Endodermal cell (in vitro differentiated cells): Measurements from ENCODE around the gene DCAF11. TPM values are rescaled to one million over a fixed set of nuclear protein-coding genes. Genes with fewer than 3 reads are reported as not detected.

Source experiments
- DNase-seq: peaks from one replicate; pipeline ENCODE4 v3.0.0-alpha.2; 2017
- H3K27ac ChIP-seq: 2 replicates; pipeline ENCODE4 v1.5.1; 2013; ENCODE audit warnings: mild to moderate bottlenecking, low read depth, low read length, moderate library complexity
- H3K27me3 ChIP-seq: 2 replicates; pipeline ENCODE4 v1.6.1; 2013; ENCODE audit warnings: mild to moderate bottlenecking, low read length, moderate library complexity; ENCODE audit not compliant: insufficient read depth, control insufficient read depth, poor library complexity, severe bottlenecking
- H3K36me3 ChIP-seq: 2 replicates; pipeline ENCODE4 v1.7.0; 2013; ENCODE audit warnings: mild to moderate bottlenecking, low read length, moderate library complexity; ENCODE audit not compliant: control insufficient read depth, insufficient read depth
- H3K4me1 ChIP-seq: one replicate; pipeline ENCODE4 v1.7.0; 2013; ENCODE audit warnings: low read length; ENCODE audit not compliant: control insufficient read depth, insufficient read depth
- H3K4me3 ChIP-seq: 2 replicates; pipeline ENCODE4 v1.5.1; 2013; ENCODE audit warnings: mild to moderate bottlenecking, low read length, moderate library complexity
- H3K9ac ChIP-seq: 2 replicates; pipeline ENCODE4 v1.6.1; 2013; ENCODE audit warnings: mild to moderate bottlenecking, low read length, moderate library complexity; ENCODE audit not compliant: poor library complexity, severe bottlenecking; ENCODE audit errors: extremely low read depth
- H3K9me3 ChIP-seq: 2 replicates; pipeline ENCODE4 v1.6.1; 2013; ENCODE audit warnings: mild to moderate bottlenecking, low read length, moderate library complexity; ENCODE audit not compliant: control insufficient read depth
- H3K27ac Mint-ChIP-seq: 2 replicates; pipeline ENCODE4 v1.8.0; 2020; ENCODE audit warnings: mixed read lengths
- H3K27me3 Mint-ChIP-seq: 2 replicates; pipeline ENCODE4 v1.8.0; 2021; ENCODE audit warnings: mild to moderate bottlenecking, mixed read lengths; ENCODE audit not compliant: insufficient read depth
- H3K36me3 Mint-ChIP-seq: 2 replicates; pipeline ENCODE4 v1.8.0; 2020; ENCODE audit warnings: low read depth, mixed read lengths
- H3K4me1 Mint-ChIP-seq: 2 replicates; pipeline ENCODE4 v1.8.0; 2020; ENCODE audit warnings: mixed read lengths
- H3K4me3 Mint-ChIP-seq: 2 replicates; pipeline ENCODE4 v1.8.0; 2020; ENCODE audit warnings: mild to moderate bottlenecking, moderate library complexity, mixed read lengths
- H3K9me3 Mint-ChIP-seq: 2 replicates; pipeline ENCODE4 v1.8.0; 2020; ENCODE audit warnings: mild to moderate bottlenecking, mixed read lengths
- WGBS, 2 experiments: methylation state at CpG; one replicate each; pipeline versions ENCODE4 v1.1.5 to v1.1.7; 2013; ENCODE audit warnings: missing lambda C conversion rate in 2 of 2, mixed read lengths in 1 of 2; ENCODE audit not compliant: insufficient coverage in 1 of 2, insufficient read length in 1 of 2; 5-methylcytosine and 5-hydroxymethylcytosine counted together
- total RNA-seq, 2 donors: library from RNA; stranded (reverse); fragmentation: NEBNext Ultra II Directional in 1 of 2; extraction: Animal tissue kit (Norgen Biotek cat#: 25700) in 1 of 2; gene quantifications; 2 replicates in 1 of 2; 3 replicates in 1 of 2; pipeline ENCODE4 v1.2.1, GENCODE V29; 2021
- TF ChIP-seq, protein P1 (sequence below): fragments of 200-600 bp; sonication (generic); conservative IDR thresholded peaks from 2 replicates; pipeline ENCODE4 v1.5.0; 2021; ENCODE audit warnings: antibody characterized with exemption, mild to moderate bottlenecking

The DCAF11 gene
- total RNA-seq, 2 donors from 2014 or later = 71.1 to 72.2 TPM

DNA sequence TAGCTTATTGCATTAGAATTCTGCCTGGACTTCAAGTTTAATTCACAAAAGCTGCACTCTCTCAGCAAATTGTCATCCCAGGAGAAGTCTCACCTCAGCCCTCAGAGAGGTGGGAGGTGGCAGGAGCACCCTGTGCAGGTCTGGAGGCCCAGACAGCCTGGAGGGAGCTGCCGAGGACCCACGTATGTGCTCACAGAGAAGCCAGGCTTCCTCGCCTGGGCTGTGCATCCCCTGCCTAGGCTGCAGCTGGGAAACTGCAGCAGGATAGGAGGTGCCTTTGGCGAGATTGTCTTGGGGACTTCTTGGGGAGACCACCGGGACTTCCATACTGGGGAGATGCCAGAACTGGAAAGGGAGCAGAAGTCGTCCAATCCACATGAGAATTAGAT is 34.4 kb upstream of the DCAF11 start:
- 72 to 85% methylated on average over 3 to 6 of the region's 6 CpGs for WGBS, 2 experiments
- DNase-seq = no peak
- Mint-ChIP-seq H3K27ac (no peak overlapping the region), H3K9me3 (no peaks in the 10 kb centered on the region), H3K36me3 (no peaks in the 10 kb centered on the region), H3K4me3 (peak overlapping the region; percentile 61), H3K27me3 (peaks cover 49% of the 10 kb centered on the region), H3K4me1 (peaks cover 31% of the 10 kb centered on the region)
- Histone ChIP-seq H3K36me3 (no peaks in the 10 kb centered on the region), H3K4me1 (peaks cover 16% of the 10 kb centered on the region), H3K4me3 (no peak overlapping the region), H3K27ac (peak overlapping the region; percentile 49), H3K9ac (no peak overlapping the region), H3K9me3 (no peaks in the 10 kb centered on the region), H3K27me3 (peaks cover 54% of the 10 kb centered on the region)
- TF ChIP-seq, protein P1, sequence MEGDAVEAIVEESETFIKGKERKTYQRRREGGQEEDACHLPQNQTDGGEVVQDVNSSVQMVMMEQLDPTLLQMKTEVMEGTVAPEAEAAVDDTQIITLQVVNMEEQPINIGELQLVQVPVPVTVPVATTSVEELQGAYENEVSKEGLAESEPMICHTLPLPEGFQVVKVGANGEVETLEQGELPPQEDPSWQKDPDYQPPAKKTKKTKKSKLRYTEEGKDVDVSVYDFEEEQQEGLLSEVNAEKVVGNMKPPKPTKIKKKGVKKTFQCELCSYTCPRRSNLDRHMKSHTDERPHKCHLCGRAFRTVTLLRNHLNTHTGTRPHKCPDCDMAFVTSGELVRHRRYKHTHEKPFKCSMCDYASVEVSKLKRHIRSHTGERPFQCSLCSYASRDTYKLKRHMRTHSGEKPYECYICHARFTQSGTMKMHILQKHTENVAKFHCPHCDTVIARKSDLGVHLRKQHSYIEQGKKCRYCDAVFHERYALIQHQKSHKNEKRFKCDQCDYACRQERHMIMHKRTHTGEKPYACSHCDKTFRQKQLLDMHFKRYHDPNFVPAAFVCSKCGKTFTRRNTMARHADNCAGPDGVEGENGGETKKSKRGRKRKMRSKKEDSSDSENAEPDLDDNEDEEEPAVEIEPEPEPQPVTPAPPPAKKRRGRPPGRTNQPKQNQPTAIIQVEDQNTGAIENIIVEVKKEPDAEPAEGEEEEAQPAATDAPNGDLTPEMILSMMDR = no peak

DNA sequence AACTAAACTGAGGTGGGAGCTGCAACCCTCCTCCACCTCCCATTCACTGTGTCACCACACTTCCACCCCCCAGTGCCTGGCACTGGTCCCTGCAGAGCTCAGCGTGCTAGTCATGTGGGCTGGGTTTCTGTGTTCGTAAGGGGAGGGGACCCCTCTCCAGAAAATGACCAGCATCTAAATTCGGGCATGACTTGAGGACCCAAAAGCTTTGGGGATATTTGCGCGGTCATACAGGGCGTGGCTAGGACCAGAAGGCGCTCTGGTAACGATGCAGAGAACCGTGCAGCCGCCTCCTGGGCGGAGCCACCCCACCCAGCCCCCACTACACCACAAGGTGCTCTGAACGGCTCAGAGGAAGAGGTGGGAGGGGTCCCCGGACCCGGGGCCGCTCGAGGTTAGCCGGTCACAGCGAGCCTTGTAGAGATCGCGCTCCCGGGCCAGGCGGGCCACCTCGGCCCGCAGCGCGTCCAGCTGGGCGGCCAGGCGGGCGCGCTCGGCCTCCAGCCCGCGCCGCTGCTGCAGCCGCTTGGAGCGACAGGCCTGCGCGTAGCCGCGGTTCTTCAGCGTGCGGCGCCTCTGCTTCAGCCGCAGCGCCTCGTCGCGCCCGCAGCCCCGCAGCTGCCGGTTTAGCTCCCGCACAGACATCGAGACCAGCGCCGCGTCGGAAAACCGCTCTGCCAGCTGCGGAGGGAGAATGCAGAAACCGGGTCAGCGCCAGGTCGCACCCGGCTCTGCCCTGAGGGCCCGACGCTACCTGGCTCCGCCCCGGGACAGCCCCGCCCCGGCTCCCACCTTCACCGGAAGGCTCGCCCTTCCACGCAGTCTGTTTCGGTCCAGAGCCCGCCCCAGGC is 33.5 kb upstream of the DCAF11 start:
- Mint-ChIP-seq H3K9me3 (no peaks in the 10 kb centered on the region), H3K36me3 (no peaks in the 10 kb centered on the region), H3K4me3 (peak overlapping the region; percentile 61), H3K4me1 (peaks cover 39% of the 10 kb centered on the region), H3K27ac (peak overlapping the region; percentile 55), H3K27me3 (peaks cover 47% of the 10 kb centered on the region)
- Histone ChIP-seq H3K27ac (no peak overlapping the region), H3K27me3 (peaks cover 54% of the 10 kb centered on the region), H3K4me3 (peak overlapping the region; percentile 80), H3K36me3 (no peaks in the 10 kb centered on the region), H3K9me3 (no peaks in the 10 kb centered on the region), H3K9ac (no peak overlapping the region), H3K4me1 (peaks cover 19% of the 10 kb centered on the region)
- TF ChIP-seq, protein P1 = no peak
- WGBS, 2 experiments = 1% methylated on average over 49 to 74 of the region's 74 CpGs
- DNase-seq = peak; percentile 85

DNA sequence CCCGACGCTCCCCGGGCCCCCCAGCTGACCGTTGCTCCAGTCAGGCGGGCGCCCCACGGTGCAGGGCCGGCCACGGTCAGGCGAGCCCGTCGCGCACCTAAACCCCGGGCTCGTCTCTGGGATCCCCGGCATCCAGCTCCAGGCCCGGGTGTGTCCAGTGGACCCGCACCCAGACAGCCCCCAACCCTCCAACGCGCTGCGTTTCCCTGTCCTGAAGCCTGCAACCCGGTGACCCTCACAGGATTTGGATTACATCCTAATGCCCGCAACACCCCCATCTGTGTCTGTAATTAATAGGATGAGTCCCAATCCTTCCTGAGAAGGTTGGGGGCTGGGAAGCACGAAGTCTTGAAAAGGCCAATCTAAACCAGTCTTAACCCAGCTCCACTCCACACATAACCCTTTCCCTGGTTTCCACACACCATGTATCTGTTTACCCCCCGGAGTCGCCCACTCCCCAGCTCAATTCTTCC is 32.8 kb upstream of the DCAF11 start:
- Mint-ChIP-seq H3K27me3 (peaks cover 45% of the 10 kb centered on the region), H3K9me3 (no peaks in the 10 kb centered on the region), H3K4me3 (peak overlapping the region; percentile 61), H3K27ac (peak overlapping the region; percentile 81), H3K36me3 (no peaks in the 10 kb centered on the region), H3K4me1 (peaks cover 39% of the 10 kb centered on the region)
- H3K9ac ChIP-seq = no peak overlapping the region
- H3K4me1 ChIP-seq = peaks cover 21% of the 10 kb centered on the region
- DNase-seq = no peak
- WGBS, 2 experiments = 21 to 67% methylated on average over 4 to 26 of the region's 26 CpGs
- H3K4me3 ChIP-seq = peak overlapping the region; percentile 80
- no peaks in the 10 kb centered on the region for H3K36me3 ChIP-seq
- no peak overlapping the region for H3K27ac ChIP-seq
- TF ChIP-seq, protein P1 = no peak
- peaks cover 54% of the 10 kb centered on the region for H3K27me3 ChIP-seq
- H3K9me3 ChIP-seq = no peaks in the 10 kb centered on the region
